ENCODE results near the gene ILK.

Gene ILK

GRCh38 chr11:6650104-6650503, 46.5 kb downstream of the ILK start:
- no peaks in the 10 kb centered on the region for H3K36me3 ChIP-seq (ENCODE audit: control insufficient read depth, insufficient read depth, low read length)
- no peak overlapping the region for H3K4me3 ChIP-seq (ENCODE audit: insufficient read depth, low read depth, low read length)
- no peak overlapping the region for H3K27ac ChIP-seq (ENCODE audit: insufficient read depth, low read depth, low read length, poor library complexity, severe bottlenecking)
- H3K27me3 ChIP-seq (ENCODE audit: control insufficient read depth, insufficient read depth, low read length, poor library complexity, severe bottlenecking) = peaks cover 17% of the 10 kb centered on the region
- peaks cover 12% of the 10 kb centered on the region for H3K4me1 ChIP-seq (ENCODE audit: control insufficient read depth, insufficient read depth, low read length)
- no peaks in the 10 kb centered on the region for H3K9me3 ChIP-seq (ENCODE audit: control insufficient read depth, low read length)

DNA sequence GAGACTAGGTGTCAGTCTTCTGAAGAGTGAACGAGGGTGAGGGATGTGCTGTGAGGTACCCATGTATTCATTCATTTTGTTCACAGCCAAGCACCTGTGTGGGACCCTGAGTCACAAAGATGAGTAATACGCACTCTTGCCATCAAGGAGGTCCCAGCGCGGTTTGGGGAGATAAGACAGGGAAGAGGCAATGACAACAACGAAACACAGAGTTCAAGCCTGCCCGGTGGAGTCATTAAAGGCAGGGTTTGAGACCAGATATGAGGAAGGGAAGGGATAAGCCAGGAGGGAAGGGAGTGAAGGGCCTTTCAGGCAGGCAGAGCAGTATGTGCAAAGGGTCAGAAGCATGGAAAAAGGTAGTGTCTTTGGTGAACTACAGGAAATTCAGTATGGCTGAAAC, 47.4 kb downstream of the ILK start:
- WGBS, 2 experiments = 89 to 90% methylated on average over 6 of the region's 6 CpGs
- H3K4me3 ChIP-seq (ENCODE audit: insufficient read depth, low read depth, low read length) = no peak overlapping the region
- no peaks in the 10 kb centered on the region for H3K36me3 ChIP-seq (ENCODE audit: control insufficient read depth, insufficient read depth, low read length)
- no peak overlapping the region for H3K27ac ChIP-seq (ENCODE audit: insufficient read depth, low read depth, low read length, poor library complexity, severe bottlenecking)
- no peaks in the 10 kb centered on the region for H3K9me3 ChIP-seq (ENCODE audit: control insufficient read depth, low read length)
- H3K27me3 ChIP-seq (ENCODE audit: control insufficient read depth, insufficient read depth, low read length, poor library complexity, severe bottlenecking) = peaks cover 19% of the 10 kb centered on the region
- H3K4me1 ChIP-seq (ENCODE audit: control insufficient read depth, insufficient read depth, low read length) = peaks cover 12% of the 10 kb centered on the region

- H3K4me3 ChIP-seq (ENCODE audit: insufficient read depth, low read depth, low read length) = no peak overlapping the region
- 77 to 89% methylated on average over 3 of the region's 3 CpGs for WGBS, 2 experiments
- no peaks in the 10 kb centered on the region for H3K36me3 ChIP-seq (ENCODE audit: control insufficient read depth, insufficient read depth, low read length)
- no peaks in the 10 kb centered on the region for H3K9me3 ChIP-seq (ENCODE audit: control insufficient read depth, low read length)
- H3K27ac ChIP-seq (ENCODE audit: insufficient read depth, low read depth, low read length, poor library complexity, severe bottlenecking) = no peak overlapping the region
- H3K27me3 ChIP-seq (ENCODE audit: control insufficient read depth, insufficient read depth, low read length, poor library complexity, severe bottlenecking) = peaks cover 31% of the 10 kb centered on the region
- peaks cover 17% of the 10 kb centered on the region for H3K4me1 ChIP-seq (ENCODE audit: control insufficient read depth, insufficient read depth, low read length)
Measured at GRCh38 chr11:6652182-6652581, 48.6 kb downstream of the ILK start.

- no peaks in the 10 kb centered on the region for H3K9me3 ChIP-seq (ENCODE audit: control insufficient read depth, low read length)
- H3K4me3 ChIP-seq (ENCODE audit: insufficient read depth, low read depth, low read length) = no peak overlapping the region
- no peak overlapping the region for H3K27ac ChIP-seq (ENCODE audit: insufficient read depth, low read depth, low read length, poor library complexity, severe bottlenecking)
- peaks cover 13% of the 10 kb centered on the region for H3K4me1 ChIP-seq (ENCODE audit: control insufficient read depth, insufficient read depth, low read length)
- peaks cover 37% of the 10 kb centered on the region for H3K27me3 ChIP-seq (ENCODE audit: control insufficient read depth, insufficient read depth, low read length, poor library complexity, severe bottlenecking)
- WGBS, 2 experiments = 86 to 89% methylated on average over 1 of the region's 1 CpG
- H3K36me3 ChIP-seq (ENCODE audit: control insufficient read depth, insufficient read depth, low read length) = no peaks in the 10 kb centered on the region
Measured at GRCh38 chr11:6653097-6653496, 49.5 kb downstream of the ILK start.

DNA sequence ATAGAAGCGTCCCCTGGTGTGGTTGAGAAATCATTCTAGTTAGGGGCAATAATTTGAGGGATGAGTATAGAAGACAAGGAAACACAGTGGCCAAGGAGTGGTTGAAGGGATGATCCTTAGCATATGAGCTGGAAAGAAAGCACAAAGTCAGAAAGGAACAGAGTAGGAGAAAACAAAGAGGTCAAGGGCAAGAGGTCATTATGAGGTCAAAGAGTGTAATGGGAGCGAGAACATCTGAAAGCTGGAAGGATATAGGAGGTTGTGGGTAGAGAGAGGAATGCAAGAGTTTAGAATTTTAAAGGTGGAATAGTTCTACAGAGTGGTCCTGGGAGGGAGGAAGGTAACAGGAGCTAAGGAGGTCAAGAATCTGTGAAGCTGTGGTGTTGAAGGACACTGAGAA, 50.1 kb downstream of the ILK start:
- peaks cover 13% of the 10 kb centered on the region for H3K4me1 ChIP-seq (ENCODE audit: control insufficient read depth, insufficient read depth, low read length)
- H3K36me3 ChIP-seq (ENCODE audit: control insufficient read depth, insufficient read depth, low read length) = no peaks in the 10 kb centered on the region
- H3K27me3 ChIP-seq (ENCODE audit: control insufficient read depth, insufficient read depth, low read length, poor library complexity, severe bottlenecking) = peaks cover 37% of the 10 kb centered on the region
- no peak overlapping the region for H3K27ac ChIP-seq (ENCODE audit: insufficient read depth, low read depth, low read length, poor library complexity, severe bottlenecking)
- no peak overlapping the region for H3K4me3 ChIP-seq (ENCODE audit: insufficient read depth, low read depth, low read length)
- 93% methylated on average over 2 of the region's 2 CpGs for WGBS, 2 experiments
- H3K9me3 ChIP-seq (ENCODE audit: control insufficient read depth, low read length) = no peaks in the 10 kb centered on the region

DNA sequence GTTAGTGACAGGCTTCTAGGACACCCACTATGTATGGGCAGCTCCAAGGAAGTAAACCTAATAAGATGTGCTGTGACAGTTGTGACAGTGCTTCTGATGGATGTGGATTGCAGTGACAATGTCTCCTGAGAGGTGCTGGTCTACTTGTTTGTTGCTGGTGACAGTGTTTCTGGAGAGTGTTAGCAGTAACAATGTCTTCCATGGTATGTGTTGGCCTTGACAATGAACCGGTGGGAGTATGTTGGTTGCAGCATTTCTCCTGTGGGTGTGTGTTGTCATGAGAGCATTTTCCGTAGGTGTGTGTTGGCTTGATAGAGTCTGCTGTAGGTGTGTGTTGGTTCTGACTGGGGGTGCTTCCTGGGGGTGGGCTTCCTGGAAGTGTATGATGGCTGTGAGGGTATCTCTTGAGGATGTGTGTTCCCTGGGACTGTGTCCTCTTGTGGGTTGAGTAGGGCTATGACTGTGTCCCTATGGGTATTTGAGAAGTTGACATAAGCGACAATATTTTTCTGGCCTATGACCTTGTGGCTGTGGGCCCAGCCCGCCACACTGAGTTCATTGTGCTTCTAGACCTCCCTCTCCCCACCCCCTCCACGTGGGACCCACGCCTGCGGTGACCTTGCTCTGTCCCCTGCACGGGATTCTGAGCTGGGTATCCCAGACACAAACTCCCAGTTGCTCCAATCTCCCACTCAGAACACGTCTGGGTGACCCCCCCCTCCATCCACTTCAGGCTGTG, 50.9 kb downstream of the ILK start:
- Histone ChIP-seq H3K27me3 (ENCODE audit: control insufficient read depth, insufficient read depth, low read length, poor library complexity, severe bottlenecking) (peaks cover 37% of the 10 kb centered on the region), H3K27ac (ENCODE audit: insufficient read depth, low read depth, low read length, poor library complexity, severe bottlenecking) (no peak overlapping the region), H3K4me1 (ENCODE audit: control insufficient read depth, insufficient read depth, low read length) (peaks cover 13% of the 10 kb centered on the region), H3K4me3 (ENCODE audit: insufficient read depth, low read depth, low read length) (peak overlapping the region; percentile 28), H3K9me3 (ENCODE audit: control insufficient read depth, low read length) (no peaks in the 10 kb centered on the region), H3K36me3 (ENCODE audit: control insufficient read depth, insufficient read depth, low read length) (no peaks in the 10 kb centered on the region)
- WGBS, 2 experiments = 72 to 74% methylated on average over 9 of the region's 9 CpGs

GRCh38 chr11:6655020-6655789, 51.6 kb downstream of the ILK start:
- H3K27me3 ChIP-seq (ENCODE audit: control insufficient read depth, insufficient read depth, low read length, poor library complexity, severe bottlenecking) = peaks cover 37% of the 10 kb centered on the region
- peak overlapping the region; percentile 28 for H3K4me3 ChIP-seq (ENCODE audit: insufficient read depth, low read depth, low read length)
- no peaks in the 10 kb centered on the region for H3K9me3 ChIP-seq (ENCODE audit: control insufficient read depth, low read length)
- H3K36me3 ChIP-seq (ENCODE audit: control insufficient read depth, insufficient read depth, low read length) = no peaks in the 10 kb centered on the region
- 3% methylated on average over 80 to 82 of the region's 84 CpGs for WGBS, 2 experiments
- peaks cover 13% of the 10 kb centered on the region for H3K4me1 ChIP-seq (ENCODE audit: control insufficient read depth, insufficient read depth, low read length)
- no peak overlapping the region for H3K27ac ChIP-seq (ENCODE audit: insufficient read depth, low read depth, low read length, poor library complexity, severe bottlenecking)

DNA sequence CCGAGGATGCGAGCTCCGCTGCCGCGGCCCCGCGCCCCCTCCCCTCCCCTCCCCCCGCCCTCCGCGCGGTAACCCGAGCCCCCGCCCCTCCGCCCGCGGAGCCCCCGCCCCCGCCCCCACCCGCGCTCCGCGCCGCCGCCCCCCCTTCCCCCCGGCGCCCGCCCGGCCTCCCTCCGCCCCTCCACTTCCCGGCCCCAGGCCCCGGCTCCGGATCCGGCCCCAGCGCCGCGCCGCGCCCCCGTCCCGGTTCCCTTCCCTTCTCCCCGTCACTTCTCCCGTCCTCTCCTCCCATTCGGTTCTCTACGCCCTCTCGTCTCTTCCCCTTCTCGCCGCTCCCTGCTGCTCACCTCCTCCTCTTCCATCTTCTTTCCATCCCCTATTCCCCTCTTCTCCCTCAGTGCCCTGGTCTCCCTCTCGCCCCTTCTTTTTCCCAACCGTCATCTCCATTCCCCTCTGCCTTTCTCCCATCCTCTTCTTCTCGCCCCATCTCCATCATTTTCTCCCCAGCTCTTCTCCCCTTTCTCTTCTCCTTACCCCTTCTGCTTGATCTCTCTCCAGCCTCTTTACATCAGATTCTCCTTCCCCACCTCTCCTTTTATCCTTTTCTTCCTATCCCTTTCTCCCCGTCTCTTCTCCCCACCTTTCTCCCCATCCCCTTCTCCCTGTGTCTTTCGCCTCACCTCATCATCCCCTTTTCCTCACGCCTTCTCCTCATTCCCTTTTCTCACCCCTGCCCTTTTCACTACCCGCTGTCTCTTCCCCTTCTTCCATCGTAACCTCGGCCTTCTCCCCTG, 52.4 kb downstream of the ILK start, which contains the start of gene DCHS1:
Gene DCHS1 (minus strand): TSS at position 20 of the 794 bp plus-strand sequence. CDS start 14,196 bp downstream, outside the sequence.
- Histone ChIP-seq H3K4me1 (ENCODE audit: control insufficient read depth, insufficient read depth, low read length) (peaks cover 13% of the 10 kb centered on the region), H3K36me3 (ENCODE audit: control insufficient read depth, insufficient read depth, low read length) (no peaks in the 10 kb centered on the region), H3K9me3 (ENCODE audit: control insufficient read depth, low read length) (no peaks in the 10 kb centered on the region), H3K27me3 (ENCODE audit: control insufficient read depth, insufficient read depth, low read length, poor library complexity, severe bottlenecking) (peaks cover 37% of the 10 kb centered on the region), H3K4me3 (ENCODE audit: insufficient read depth, low read depth, low read length) (peak within 1 kb of the TSS; percentile 51), H3K27ac (ENCODE audit: insufficient read depth, low read depth, low read length, poor library complexity, severe bottlenecking) (no peak within 1 kb of the TSS)
- WGBS, 2 experiments = 2% methylated on average over 29 to 43 of the region's 56 CpGs

- H3K4me3 ChIP-seq (ENCODE audit: insufficient read depth, low read depth, low read length) = peak overlapping the region; percentile 51
- peaks cover 13% of the 10 kb centered on the region for H3K4me1 ChIP-seq (ENCODE audit: control insufficient read depth, insufficient read depth, low read length)
- no peak overlapping the region for H3K27ac ChIP-seq (ENCODE audit: insufficient read depth, low read depth, low read length, poor library complexity, severe bottlenecking)
- H3K9me3 ChIP-seq (ENCODE audit: control insufficient read depth, low read length) = no peaks in the 10 kb centered on the region
- H3K36me3 ChIP-seq (ENCODE audit: control insufficient read depth, insufficient read depth, low read length) = no peaks in the 10 kb centered on the region
- peaks cover 37% of the 10 kb centered on the region for H3K27me3 ChIP-seq (ENCODE audit: control insufficient read depth, insufficient read depth, low read length, poor library complexity, severe bottlenecking)
- 61 to 63% methylated on average over 4 of the region's 4 CpGs for WGBS, 2 experiments
Measured at GRCh38 chr11:6656584-6656915, 53.0 kb downstream of the ILK start.

GRCh38 chr11:6656936-6657335, 53.4 kb downstream of the ILK start:
- peaks cover 37% of the 10 kb centered on the region for H3K27me3 ChIP-seq (ENCODE audit: control insufficient read depth, insufficient read depth, low read length, poor library complexity, severe bottlenecking)
- H3K4me3 ChIP-seq (ENCODE audit: insufficient read depth, low read depth, low read length) = peak overlapping the region; percentile 51
- 49 to 51% methylated on average over 5 of the region's 5 CpGs for WGBS, 2 experiments
- no peaks in the 10 kb centered on the region for H3K36me3 ChIP-seq (ENCODE audit: control insufficient read depth, insufficient read depth, low read length)
- H3K9me3 ChIP-seq (ENCODE audit: control insufficient read depth, low read length) = no peaks in the 10 kb centered on the region
- H3K4me1 ChIP-seq (ENCODE audit: control insufficient read depth, insufficient read depth, low read length) = peaks cover 13% of the 10 kb centered on the region
- no peak overlapping the region for H3K27ac ChIP-seq (ENCODE audit: insufficient read depth, low read depth, low read length, poor library complexity, severe bottlenecking)

Measured in ectodermal cell (in vitro differentiated cells).